NCI-H1436 treated with DMSO at 0.1 percent for 48 hours (cell line): ENCODE results near the gene SOX5.
"Not testable (repeated sequence)": the region's sequence is repeated elsewhere in the genome, so short reads cannot be mapped to it uniquely, and the experiment has no call there.

Experiments
- DNase-seq: peaks from one replicate; lab custom pipeline; 2025; lab: John Stamatoyannopoulos, UW

SOX5 gene

GRCh38 chr12:23540572-23540971 is 408.9 kb downstream of the SOX5 start:
- no peak for DNase-seq

GRCh38 chr12:23536293-23536692 is 413.2 kb downstream of the SOX5 start:
- DNase-seq: peak; percentile 93

- no peak for DNase-seq
These were observed 414.0 kb downstream of the SOX5 start for GRCh38 chr12:23535441-23535840.

- DNase-seq: no peak
These were observed 415.3 kb downstream of the SOX5 start for GRCh38 chr12:23534196-23534595.

- no peak for DNase-seq
These were observed 415.8 kb downstream of the SOX5 start for GRCh38 chr12:23533699-23534098.

- no peak for DNase-seq
These were observed 416.2 kb downstream of the SOX5 start for GRCh38 chr12:23533265-23533664.

GRCh38 chr12:23528316-23528715 is 421.2 kb downstream of the SOX5 start:
- DNase-seq: no peak

- DNase-seq: no peak
These were observed 423.9 kb downstream of the SOX5 start for GRCh38 chr12:23525450-23526072.

- no peak for DNase-seq
These were observed 426.1 kb downstream of the SOX5 start for GRCh38 chr12:23523339-23523738.

- not testable (repeated sequence) for DNase-seq
These were observed 430.0 kb downstream of the SOX5 start for GRCh38 chr12:23519444-23519843.

- DNase-seq: not testable (repeated sequence)
These were observed 433.7 kb downstream of the SOX5 start for GRCh38 chr12:23515785-23516184.

- no peak for DNase-seq
These were observed 439.0 kb downstream of the SOX5 start for GRCh38 chr12:23510484-23510883.

- DNase-seq: not testable (repeated sequence)
These were observed 439.6 kb downstream of the SOX5 start for GRCh38 chr12:23509832-23510231.

GRCh38 chr12:23507785-23508184 is 441.7 kb downstream of the SOX5 start:
- DNase-seq: not testable (repeated sequence)

- DNase-seq: not testable (repeated sequence)
These were observed 443.7 kb downstream of the SOX5 start for GRCh38 chr12:23505736-23506135.

GRCh38 chr12:23504641-23505399 is 444.6 kb downstream of the SOX5 start:
- no peak for DNase-seq

- DNase-seq: no peak
These were observed 445.4 kb downstream of the SOX5 start for GRCh38 chr12:23504043-23504442.

- DNase-seq: no peak
These were observed 445.9 kb downstream of the SOX5 start for GRCh38 chr12:23503544-23503943.

- no peak for DNase-seq
These were observed 447.2 kb downstream of the SOX5 start for GRCh38 chr12:23502259-23502658.

GRCh38 chr12:23495472-23495871 is 454.0 kb downstream of the SOX5 start:
- no peak for DNase-seq

- no peak for DNase-seq
These were observed 455.8 kb downstream of the SOX5 start for GRCh38 chr12:23493672-23494071.

GRCh38 chr12:23491029-23491428 is 458.4 kb downstream of the SOX5 start:
- DNase-seq: not testable (repeated sequence)

GRCh38 chr12:23488130-23488529 is 461.3 kb downstream of the SOX5 start:
- no peak for DNase-seq

GRCh38 chr12:23484238-23484637 is 465.2 kb downstream of the SOX5 start:
- no peak for DNase-seq
